Subcutaneous adipose tissue (tissue), 4 donors: ENCODE data around the gene RRM1. TPM values are rescaled to one million over a fixed set of nuclear protein-coding genes. Genes with fewer than 3 reads are reported as not detected.

ENCODE experiments used
- total RNA-seq, 4 donors: library from RNA; depleted of rRNA; stranded (reverse); fragments of >200 nt; gene quantifications; one replicate each; pipeline ENCODE4 v1.1.0, GENCODE V29; 2016
- TF ChIP-seq, protein P1 (sequence below): fragments of 450-650 bp; IDR thresholded peaks from one replicate; pipeline ENCODE4 v1.5.1; 2016; ENCODE audit warnings: low read depth, mild to moderate bottlenecking, control low read depth, antibody characterized with exemption, moderate library complexity

RRM1 gene
- total RNA-seq, 4 donors from 2014 or later: 26.0 to 52.4 (median 40.5) TPM

DNA sequence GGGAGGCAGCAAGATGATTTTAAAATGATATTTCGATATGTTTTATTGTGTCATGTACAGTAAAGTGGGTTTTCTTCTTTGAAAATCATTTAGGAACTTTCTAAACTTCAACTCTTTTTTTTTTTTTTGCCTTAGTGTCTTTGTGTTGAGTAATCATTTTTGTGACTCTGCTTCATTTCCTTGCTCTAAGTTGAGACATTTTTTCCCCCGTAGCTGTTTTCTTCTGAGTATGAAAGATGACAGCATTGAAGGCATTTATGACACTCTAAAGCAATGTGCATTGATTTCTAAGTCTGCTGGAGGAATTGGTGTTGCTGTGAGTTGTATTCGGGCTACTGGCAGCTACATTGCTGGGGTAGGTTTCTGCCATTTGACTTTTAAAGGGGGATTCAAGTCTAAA lies 23.5 kb downstream of the RRM1 start:
- TF ChIP-seq, protein P1, sequence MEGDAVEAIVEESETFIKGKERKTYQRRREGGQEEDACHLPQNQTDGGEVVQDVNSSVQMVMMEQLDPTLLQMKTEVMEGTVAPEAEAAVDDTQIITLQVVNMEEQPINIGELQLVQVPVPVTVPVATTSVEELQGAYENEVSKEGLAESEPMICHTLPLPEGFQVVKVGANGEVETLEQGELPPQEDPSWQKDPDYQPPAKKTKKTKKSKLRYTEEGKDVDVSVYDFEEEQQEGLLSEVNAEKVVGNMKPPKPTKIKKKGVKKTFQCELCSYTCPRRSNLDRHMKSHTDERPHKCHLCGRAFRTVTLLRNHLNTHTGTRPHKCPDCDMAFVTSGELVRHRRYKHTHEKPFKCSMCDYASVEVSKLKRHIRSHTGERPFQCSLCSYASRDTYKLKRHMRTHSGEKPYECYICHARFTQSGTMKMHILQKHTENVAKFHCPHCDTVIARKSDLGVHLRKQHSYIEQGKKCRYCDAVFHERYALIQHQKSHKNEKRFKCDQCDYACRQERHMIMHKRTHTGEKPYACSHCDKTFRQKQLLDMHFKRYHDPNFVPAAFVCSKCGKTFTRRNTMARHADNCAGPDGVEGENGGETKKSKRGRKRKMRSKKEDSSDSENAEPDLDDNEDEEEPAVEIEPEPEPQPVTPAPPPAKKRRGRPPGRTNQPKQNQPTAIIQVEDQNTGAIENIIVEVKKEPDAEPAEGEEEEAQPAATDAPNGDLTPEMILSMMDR: no peak

DNA sequence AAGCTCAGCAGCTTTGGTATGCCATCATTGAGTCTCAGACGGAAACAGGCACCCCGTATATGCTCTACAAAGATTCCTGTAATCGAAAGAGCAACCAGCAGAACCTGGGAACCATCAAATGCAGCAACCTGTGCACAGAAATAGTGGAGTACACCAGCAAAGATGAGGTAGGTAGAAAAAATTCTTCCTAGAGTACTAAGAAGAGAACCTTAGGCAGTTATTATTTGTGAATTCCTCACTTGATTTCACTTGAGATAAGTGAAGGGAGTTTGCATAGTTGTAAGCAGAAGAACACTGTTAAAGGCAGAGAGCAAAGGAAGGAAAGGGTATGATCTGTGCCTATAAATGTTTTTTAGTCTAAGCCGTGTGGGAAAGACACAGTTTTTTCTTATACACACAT lies 28.6 kb downstream of the RRM1 start:
- TF ChIP-seq, protein P1: no peak

- TF ChIP-seq, protein P1: no peak
Observed at GRCh38 chr11:4125141-4125540, 30.5 kb downstream of the RRM1 start.

- TF ChIP-seq, protein P1: no peak
Observed at GRCh38 chr11:4127357-4127756, 32.8 kb downstream of the RRM1 start.

GRCh38 chr11:4134806-4135205 lies 40.2 kb downstream of the RRM1 start:
- TF ChIP-seq, protein P1: no peak

- TF ChIP-seq, protein P1: no peak
Observed at GRCh38 chr11:4138497-4138896, 43.9 kb downstream of the RRM1 start.

GRCh38 chr11:4140067-4140636 lies 45.6 kb downstream of the RRM1 start:
- TF ChIP-seq, protein P1: no peak
